GM13977 (cell line): Measurements from ENCODE around the gene APOL2.
A peak's percentile ranks its signal among the peaks of the same experiment; 100 is the strongest.
"Not testable (repeated sequence)": the region's sequence is repeated elsewhere in the genome, so short reads cannot be mapped to it uniquely, and the experiment has no call there.

Experiments
- DNase-seq: peaks from one replicate; pipeline ENCODE4 v3.0.0; 2012; ENCODE audit warnings: low spot score
- in situ Hi-C: fragments of 300-500 bp; cut with MboI; formaldehyde crosslinking; loops from one replicate; pipeline ENCODE4 v1.12.0; 2022; ENCODE audit warnings: low sequenced_read_pairs, low pct_unique_long_range_greater_than_20kb, mixed read lengths, inconsistent platforms; ENCODE audit not compliant: unreplicated experiment
- TF ChIP-seq, protein P1 (sequence below): IDR thresholded peaks from 2 replicates; pipeline ENCODE4 v1.5.1; 2012; ENCODE audit warnings: mild to moderate bottlenecking, control low read depth; ENCODE audit not compliant: insufficient read depth; ENCODE audit errors: extremely low read depth, missing control alignments

The APOL2 gene

DNA sequence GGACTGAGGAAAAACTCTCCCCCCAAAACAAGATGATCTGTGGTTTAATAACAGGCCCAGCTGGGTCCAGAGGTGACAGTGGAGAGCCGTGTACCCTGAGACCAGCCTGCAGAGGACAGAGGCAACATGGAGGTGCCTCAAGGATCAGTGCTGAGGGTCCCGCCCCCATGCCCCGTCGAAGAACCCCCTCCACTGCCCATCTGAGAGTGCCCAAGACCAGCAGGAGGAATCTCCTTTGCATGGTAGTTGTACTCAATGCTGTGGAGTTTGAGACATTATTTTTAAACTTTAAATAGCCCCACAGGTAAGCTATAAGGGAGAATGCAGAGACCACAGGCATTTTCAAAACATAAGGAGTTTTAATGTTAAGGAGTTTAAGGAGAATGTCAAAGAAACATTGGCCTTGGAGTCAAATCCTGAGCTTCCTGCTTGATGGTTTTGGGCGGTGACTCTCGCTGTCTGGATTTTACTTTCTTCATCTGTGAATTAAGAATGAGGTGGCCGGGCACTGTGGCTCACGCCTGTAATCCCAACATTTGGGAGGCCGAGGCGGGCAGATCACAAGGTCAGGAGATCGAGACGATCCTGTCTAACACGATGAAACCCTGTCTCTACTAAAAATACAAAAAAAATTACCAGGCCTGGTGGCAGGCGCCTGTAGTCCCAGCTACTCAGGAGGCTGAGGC is 20.4 kb upstream of the APOL2 start:
- TF ChIP-seq, protein P1, sequence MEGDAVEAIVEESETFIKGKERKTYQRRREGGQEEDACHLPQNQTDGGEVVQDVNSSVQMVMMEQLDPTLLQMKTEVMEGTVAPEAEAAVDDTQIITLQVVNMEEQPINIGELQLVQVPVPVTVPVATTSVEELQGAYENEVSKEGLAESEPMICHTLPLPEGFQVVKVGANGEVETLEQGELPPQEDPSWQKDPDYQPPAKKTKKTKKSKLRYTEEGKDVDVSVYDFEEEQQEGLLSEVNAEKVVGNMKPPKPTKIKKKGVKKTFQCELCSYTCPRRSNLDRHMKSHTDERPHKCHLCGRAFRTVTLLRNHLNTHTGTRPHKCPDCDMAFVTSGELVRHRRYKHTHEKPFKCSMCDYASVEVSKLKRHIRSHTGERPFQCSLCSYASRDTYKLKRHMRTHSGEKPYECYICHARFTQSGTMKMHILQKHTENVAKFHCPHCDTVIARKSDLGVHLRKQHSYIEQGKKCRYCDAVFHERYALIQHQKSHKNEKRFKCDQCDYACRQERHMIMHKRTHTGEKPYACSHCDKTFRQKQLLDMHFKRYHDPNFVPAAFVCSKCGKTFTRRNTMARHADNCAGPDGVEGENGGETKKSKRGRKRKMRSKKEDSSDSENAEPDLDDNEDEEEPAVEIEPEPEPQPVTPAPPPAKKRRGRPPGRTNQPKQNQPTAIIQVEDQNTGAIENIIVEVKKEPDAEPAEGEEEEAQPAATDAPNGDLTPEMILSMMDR, result no peak
- in situ Hi-C loops, result no loop called here
- DNase-seq, result no peak

DNA sequence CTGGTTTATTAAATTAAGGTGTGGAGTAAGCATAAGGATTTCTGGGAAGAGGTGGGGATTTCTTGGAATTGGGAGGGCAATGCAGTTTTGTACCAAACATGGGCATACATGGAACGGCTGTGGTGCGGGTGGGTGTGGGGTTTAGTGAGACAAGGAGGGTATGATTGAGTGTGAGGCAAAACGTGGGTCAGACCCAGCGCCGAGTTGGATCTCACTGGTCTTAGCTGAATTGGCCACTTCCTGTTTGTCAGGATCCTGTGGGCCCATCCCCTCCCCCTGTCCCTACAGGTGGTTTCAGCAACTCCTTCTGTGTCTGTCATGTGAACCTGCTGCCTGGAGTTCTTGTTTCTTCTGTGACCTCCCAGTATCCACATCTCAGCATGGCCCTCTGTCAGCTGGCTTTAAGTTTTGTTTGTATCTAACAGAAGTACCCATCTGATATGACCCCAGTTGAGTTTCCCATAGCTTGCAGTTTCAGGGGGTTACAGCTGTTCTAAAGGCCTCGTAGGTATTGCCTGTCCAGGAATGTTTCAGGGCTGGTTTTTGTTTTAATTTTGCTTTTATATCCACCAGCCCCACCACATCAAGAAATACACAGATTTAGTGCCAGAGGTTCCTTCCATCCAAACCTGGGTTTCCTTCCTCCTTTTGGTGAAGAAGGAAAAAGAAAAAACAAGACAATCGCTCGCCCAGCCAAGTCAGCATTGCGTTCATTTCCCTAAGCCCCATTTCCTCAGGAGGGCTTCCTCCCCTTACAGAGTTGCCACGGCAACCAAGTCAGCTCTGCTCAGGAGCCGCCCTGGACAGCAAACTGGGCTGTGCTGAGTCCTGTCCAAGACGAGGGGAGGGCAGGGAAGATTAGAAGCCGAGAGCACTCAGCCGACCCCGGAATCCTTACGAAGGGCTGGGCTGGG is 19.6 kb upstream of the APOL2 start:
- in situ Hi-C loops, result no loop called here
- TF ChIP-seq, protein P1, result no peak
- peak; percentile 45 for DNase-seq

DNA sequence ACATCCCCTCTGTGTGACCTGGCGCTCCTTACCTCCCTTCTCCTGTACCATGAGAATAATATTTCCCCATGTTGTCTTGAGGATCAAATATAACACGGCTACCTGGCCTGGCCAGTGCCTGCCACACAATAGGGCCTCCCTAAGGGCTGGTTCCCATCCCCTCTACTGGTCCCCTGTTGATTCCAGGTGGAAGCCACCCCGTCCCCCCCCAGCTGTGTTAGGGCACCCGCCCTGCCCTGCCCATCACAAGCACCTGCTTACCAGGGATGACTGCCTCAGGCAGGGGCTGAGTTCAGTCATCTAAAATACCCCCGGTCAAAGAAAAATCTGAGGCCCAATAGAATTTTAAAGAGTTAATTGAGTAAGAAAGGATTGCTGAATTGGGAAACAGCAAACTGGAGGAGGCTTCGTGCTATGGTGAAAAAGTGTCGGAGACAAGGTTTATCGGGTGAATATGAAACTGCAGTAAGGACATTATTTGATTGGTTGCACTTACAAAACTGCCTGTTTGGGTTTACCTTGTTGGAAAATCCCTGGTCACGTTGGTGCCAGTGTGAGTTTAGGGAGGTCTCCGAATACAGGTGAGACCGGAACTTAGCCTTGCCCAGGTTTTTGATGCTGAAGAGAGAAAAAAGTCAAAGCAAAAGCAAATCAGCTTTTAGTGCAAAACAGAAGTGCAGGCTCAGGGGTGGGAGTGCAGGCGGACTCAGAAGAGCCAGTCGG is 18.8 kb upstream of the APOL2 start:
- in situ Hi-C loops, result no loop called here
- TF ChIP-seq, protein P1, result no peak
- no peak for DNase-seq

DNA sequence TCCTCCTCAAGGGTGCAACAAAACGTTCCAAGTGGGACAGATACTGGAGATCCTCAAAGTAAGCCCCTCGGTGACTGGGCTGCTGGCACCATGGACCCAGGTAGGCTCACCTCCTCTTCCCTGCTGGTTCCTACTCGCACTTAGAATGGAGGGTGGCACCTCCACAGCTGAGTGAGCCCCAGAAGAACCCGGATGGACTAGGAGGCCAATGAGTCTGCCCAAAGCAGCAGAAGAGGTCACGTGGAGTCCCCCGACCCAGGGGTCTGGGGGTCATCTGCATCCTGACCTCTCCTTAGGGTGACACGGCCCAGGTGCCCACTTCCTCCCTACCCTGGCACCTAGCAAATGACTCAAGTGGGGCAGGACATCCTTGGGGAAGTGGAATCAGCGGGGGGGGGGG is 18.0 kb upstream of the APOL2 start:
- in situ Hi-C loops, result no loop called here
- DNase-seq, result no peak
- TF ChIP-seq, protein P1, result no peak

DNA sequence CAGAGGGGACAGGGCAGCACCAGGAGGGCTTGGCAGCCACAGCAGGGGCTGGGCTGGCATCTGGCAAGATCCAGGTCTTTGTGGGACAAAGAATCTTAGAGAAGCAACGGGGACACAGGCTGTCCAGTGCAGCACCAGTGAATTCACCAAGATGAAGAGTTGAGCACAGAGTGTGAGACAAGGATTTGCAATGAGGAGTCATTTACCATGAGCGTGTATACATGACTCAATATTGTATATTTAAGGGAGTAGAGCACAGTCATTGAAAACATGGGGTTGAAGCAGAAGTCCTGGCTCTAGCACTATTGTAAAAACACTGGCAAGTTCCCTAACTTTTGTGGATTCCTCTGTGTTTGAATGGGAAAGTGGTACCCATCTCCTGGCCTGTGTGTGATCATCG is 17.2 kb upstream of the APOL2 start:
- DNase-seq, result no peak
- TF ChIP-seq, protein P1, result no peak
- in situ Hi-C loops, result no loop called here

DNA sequence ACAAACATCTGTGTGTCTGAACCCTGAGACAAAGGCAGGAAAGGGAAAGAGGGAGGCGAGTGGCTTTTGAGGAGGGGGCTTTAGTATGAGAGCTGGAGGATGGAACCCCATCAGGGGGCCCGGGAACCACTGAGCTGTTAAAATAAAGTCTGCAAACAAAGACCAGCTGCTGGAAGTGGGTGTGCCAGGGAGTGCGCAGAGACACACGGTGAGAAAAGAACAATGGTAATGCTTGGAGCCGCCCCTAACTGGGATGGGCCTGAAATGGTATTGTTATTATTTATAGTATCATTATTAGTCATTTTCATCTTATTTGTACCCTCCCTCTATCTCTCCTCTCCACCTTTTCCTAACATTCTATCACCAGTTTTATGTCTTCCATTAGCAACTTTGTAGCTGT is 16.2 kb upstream of the APOL2 start:
- in situ Hi-C loops, result not testable (repeated sequence)

More for the DNA sequence above, 16.2 kb upstream of the APOL2 start:
- DNase-seq, result not testable (repeated sequence)
